Measurements from ENCODE around the gene RARB.

DNA sequence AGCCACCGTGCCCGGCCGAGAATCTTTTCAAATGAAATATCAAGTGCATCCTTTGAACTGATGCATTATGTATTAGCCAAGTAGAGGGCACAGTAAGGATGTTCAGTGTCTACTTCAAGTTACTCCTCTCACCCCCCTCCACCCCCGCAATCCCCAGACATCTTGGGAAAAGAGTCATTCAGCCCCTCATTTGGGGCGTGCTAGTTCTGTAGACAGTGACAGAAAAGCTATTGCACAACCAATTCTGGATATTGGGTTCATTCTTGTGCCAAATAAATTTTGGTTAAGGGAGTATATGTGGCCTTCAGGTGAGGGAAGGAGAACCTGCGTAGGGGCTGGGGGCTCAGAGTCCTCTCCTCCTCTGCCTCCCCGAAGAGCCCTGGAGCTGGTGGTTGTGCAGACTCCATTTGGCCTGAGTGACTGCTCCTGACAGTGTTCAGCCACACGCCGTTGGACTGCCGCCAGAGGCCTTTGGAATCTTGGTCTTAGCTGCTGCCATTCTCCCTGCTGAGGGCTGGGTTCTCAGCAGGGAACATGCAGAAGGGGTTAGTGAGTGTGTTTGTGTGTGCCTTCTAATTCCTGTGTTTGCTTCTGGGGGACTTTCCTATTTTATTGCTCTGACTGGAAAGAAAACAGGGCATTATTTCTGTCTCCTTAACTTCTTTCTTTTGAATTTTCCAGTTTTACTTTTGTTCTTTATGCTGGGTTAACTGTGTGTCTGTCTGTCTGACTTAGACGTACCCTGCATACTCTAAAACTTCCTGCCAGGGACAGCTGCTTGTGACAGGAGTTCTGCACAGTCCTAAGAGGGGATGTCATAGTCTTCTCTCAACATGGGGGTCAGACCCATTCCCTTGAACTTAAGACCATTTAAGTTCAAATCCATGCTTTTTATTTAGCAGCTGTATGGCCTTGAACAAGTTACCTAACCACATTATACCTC is 21.0 kb downstream of the RARB start:
- TF ChIP-seq, protein P1, sequence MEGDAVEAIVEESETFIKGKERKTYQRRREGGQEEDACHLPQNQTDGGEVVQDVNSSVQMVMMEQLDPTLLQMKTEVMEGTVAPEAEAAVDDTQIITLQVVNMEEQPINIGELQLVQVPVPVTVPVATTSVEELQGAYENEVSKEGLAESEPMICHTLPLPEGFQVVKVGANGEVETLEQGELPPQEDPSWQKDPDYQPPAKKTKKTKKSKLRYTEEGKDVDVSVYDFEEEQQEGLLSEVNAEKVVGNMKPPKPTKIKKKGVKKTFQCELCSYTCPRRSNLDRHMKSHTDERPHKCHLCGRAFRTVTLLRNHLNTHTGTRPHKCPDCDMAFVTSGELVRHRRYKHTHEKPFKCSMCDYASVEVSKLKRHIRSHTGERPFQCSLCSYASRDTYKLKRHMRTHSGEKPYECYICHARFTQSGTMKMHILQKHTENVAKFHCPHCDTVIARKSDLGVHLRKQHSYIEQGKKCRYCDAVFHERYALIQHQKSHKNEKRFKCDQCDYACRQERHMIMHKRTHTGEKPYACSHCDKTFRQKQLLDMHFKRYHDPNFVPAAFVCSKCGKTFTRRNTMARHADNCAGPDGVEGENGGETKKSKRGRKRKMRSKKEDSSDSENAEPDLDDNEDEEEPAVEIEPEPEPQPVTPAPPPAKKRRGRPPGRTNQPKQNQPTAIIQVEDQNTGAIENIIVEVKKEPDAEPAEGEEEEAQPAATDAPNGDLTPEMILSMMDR (IDR thresholded peaks at IDR 0.05), result no peak
- TF ChIP-seq POLR2A (IDR thresholded peaks at IDR 0.05) (no peak), POLR2AphosphoS5 (IDR thresholded peaks at IDR 0.05; ENCODE audit: insufficient read depth in 1 of 2, low read depth in 1 of 2) (peak in 1 of 2 donors; percentile 47)

Data from vagina (tissue), 2 donors.